ENCODE measurements around the gene FOXO4.

Gene FOXO4

DNA sequence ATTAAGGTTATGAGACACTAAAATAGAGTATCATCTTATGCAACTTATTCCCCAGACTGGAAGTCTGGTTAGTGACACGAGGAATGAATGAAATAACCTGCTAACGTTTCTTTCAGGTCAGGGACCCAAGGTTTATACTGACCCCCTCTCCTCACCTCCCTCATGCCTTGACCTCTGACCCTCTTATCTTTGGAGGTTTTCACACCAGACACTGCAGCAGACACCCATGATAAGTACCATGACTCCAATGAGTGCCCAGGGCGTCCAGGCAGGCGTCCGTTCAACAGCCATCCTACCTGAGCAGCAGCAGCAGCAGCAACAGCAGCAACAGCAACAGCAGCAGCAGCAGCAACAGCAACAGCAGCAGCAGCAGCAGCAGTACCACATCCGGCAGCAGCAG, 44.8 kb downstream of the FOXO4 start:
- no peak for DNase-seq (ENCODE audit: low spot score)

DNA sequence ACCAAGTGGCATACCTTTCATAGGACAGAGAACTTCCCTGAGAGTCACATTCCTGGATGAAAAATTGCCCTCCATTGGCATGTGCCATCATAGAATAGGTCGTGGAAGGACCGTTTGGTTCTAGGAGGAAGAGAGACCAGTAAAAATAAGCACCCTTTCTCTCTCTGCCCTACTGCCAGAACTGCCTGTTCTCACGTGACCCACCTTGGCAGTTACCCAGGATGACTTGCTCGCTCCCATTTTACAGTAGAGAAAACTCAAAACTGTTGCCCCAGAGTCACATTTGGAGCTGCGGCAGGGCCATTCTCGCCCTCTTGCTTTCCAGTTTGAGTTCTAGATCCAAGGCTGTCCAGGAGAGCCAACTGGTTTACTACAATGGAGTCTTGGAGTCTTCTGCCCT, 47.9 kb downstream of the FOXO4 start:
- no peak for DNase-seq (ENCODE audit: low spot score)

- no peak for DNase-seq (ENCODE audit: low spot score)
These were observed 49.0 kb downstream of the FOXO4 start, which contains the start of gene NLGN3 for GRCh38 chrX:71144651-71145050. Gene NLGN3, plus strand, starts transcription at chrX:71144841. Its CDS starts 2,909 bp downstream, at chrX:71147750.

DNA sequence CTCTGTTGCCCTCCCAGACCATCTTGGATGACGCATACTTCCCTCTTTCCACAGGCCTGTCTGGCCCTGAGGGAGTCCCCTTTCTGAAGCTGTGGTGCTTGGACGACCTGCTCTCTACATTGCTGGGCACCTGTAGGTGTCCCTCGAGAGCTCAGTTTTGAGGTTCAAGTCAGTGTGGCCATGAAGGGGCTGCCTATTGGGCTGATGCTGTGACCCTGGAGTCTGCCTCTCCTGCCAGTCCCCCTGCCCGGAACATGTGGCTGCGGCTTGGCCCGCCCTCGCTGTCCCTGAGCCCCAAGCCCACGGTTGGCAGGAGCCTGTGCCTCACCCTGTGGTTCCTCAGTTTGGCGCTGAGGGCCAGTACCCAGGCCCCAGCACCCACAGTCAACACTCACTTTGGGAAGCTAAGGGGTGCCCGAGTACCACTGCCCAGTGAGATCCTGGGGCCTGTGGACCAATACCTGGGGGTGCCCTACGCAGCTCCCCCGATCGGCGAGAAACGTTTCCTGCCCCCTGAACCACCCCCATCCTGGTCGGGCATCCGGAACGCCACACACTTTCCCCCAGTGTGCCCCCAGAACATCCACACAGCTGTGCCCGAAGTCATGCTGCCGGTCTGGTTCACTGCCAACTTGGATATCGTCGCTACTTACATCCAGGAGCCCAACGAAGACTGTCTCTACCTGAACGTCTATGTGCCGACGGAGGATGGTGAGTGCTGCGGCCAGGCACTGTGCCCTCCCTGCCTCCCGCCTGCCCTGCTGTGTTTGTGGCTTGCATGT, 52.0 kb downstream of the FOXO4 start:
- DNase-seq (ENCODE audit: low spot score), result no peak

- no peak for DNase-seq (ENCODE audit: low spot score)
These were observed 52.6 kb downstream of the FOXO4 start for GRCh38 chrX:71148278-71148663.

DNA sequence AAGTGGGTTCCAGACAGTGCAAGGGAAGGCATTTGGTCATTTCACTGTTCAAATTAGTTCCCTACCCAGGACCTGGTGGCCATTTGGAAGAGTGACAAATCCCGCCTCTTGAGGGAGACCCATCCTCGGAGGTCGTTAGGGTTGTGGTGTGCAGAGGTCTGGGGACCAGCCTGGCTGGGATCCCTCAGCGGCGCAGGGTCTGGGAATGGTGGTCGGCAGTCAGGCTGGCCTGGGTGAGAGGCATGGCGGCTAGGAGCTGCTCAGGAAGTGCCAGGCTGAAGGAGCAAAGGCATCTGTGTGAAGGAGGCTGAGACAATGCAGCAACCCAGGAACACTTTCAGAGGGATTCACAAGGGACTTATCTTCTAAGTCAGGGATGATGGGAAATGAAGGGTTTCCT, 55.7 kb downstream of the FOXO4 start:
- no peak for DNase-seq (ENCODE audit: low spot score)
